IMR-90 (cell line): ENCODE measurements around the gene ZNF485. TPM values are rescaled to one million over a fixed set of nuclear protein-coding genes. Genes with fewer than 3 reads are reported as not detected.

Source experiments
- ATAC-seq: fragments of 200-7000 bp; cut with Tn5 transposase; 2 replicates; pipeline ENCODE4 v1.9.1; 2020; ENCODE audit warnings: low read depth, mild to moderate bottlenecking, moderate library complexity
- BruUV-seq: library from RNA; stranded (reverse); fragments of 400-500 nt; replicated peaks from 2 replicates; lab custom pipeline; 2021; lab: Mats Ljungman, UMichigan
- CTCF ChIA-PET: fragments of 300-600 bp; formaldehyde crosslinking; extraction: SDS; loops from one replicate; lab custom pipeline; 2021; ENCODE audit warnings: antibody characterized with exemption; lab: Yijun Ruan, JAX
- POLR2A ChIA-PET: fragments of 300-600 bp; sonication (Branson Sonifier 250); formaldehyde crosslinking; loops from one replicate; lab custom pipeline; 2022; ENCODE audit warnings: antibody characterized with exemption; ENCODE audit not compliant: unreplicated experiment; lab: Charles Lee
- DNase-seq: peaks from one replicate; pipeline ENCODE4 v3.0.0; 2013
- H2AFZ ChIP-seq: replicated peaks from 2 replicates; pipeline ENCODE3; 2013; ENCODE audit warnings: low read length, mild to moderate bottlenecking; ENCODE audit not compliant: poor library complexity
- H2AK5ac ChIP-seq: 2 replicates; pipeline ENCODE4 v1.6.1; 2013; ENCODE audit warnings: low read depth, low read length, inconsistent platforms
- H2AK9ac ChIP-seq: replicated peaks from 2 replicates; pipeline ENCODE3; 2013; ENCODE audit warnings: mild to moderate bottlenecking, low read depth, low read length, moderate library complexity; ENCODE audit not compliant: poor library complexity
- H2BK120ac ChIP-seq: 2 replicates; pipeline ENCODE4 v1.6.1; 2013; ENCODE audit warnings: low read depth, low read length, inconsistent platforms
- H2BK15ac ChIP-seq: 3 replicates; pipeline ENCODE4 v1.6.1; 2013; ENCODE audit warnings: low read depth, low read length, inconsistent platforms
- H2BK20ac ChIP-seq: 2 replicates; pipeline ENCODE4 v1.6.1; 2013; ENCODE audit warnings: low read depth, mild to moderate bottlenecking, inconsistent platforms, low read length, moderate library complexity
- H2BK5ac ChIP-seq: 2 replicates; pipeline ENCODE4 v1.6.1; 2013; ENCODE audit warnings: mild to moderate bottlenecking, low read depth, low read length, inconsistent platforms; ENCODE audit not compliant: poor library complexity, severe bottlenecking
- H3K14ac ChIP-seq: replicated peaks from 2 replicates; pipeline ENCODE4 v1.6.1; 2013; ENCODE audit warnings: low read depth, low read length, inconsistent platforms
- H3K18ac ChIP-seq: 2 replicates; pipeline ENCODE4 v1.6.1; 2013; ENCODE audit warnings: low read depth, low read length, control low read depth
- H3K23ac ChIP-seq: 2 replicates; pipeline ENCODE4 v1.6.1; 2013; ENCODE audit warnings: low read depth, low read length, inconsistent platforms
- H3K27ac ChIP-seq: 2 replicates; pipeline ENCODE4 v1.5.1; 2013; ENCODE audit warnings: mild to moderate bottlenecking, control low read depth, low read length; ENCODE audit not compliant: insufficient read depth
- H3K27me3 ChIP-seq: 2 replicates; pipeline ENCODE4 v1.6.1; 2013; ENCODE audit warnings: low read length; ENCODE audit not compliant: control insufficient read depth, insufficient read depth
- H3K36me3 ChIP-seq: 2 replicates; pipeline ENCODE4 v1.6.1; 2013; ENCODE audit warnings: low read length, mixed read lengths; ENCODE audit not compliant: control insufficient read depth, insufficient read depth
- H3K4ac ChIP-seq: 2 replicates; pipeline ENCODE4 v1.6.1; 2013; ENCODE audit warnings: low read depth, low read length, inconsistent platforms
- H3K4me1 ChIP-seq: 2 replicates; pipeline ENCODE4 v1.6.1; 2013; ENCODE audit warnings: low read length, mixed read lengths; ENCODE audit not compliant: control insufficient read depth, insufficient read depth
- H3K4me2 ChIP-seq: 2 replicates; pipeline ENCODE4 v1.6.1; 2013; ENCODE audit warnings: low read depth, mild to moderate bottlenecking, control low read depth, low read length, moderate library complexity
- H3K4me3 ChIP-seq: 2 replicates; pipeline ENCODE4 v1.5.1; 2013; ENCODE audit warnings: low read depth, mild to moderate bottlenecking, control low read depth, low read length, moderate library complexity; ENCODE audit not compliant: insufficient read depth
- H3K56ac ChIP-seq: 2 replicates; pipeline ENCODE4 v1.6.1; 2013; ENCODE audit warnings: low read length, inconsistent platforms; ENCODE audit not compliant: insufficient read depth; ENCODE audit errors: extremely low read depth
- H3K79me1 ChIP-seq, 2 experiments: 2 replicates each; pipeline ENCODE4 v1.6.1; 2013; ENCODE audit warnings: low read length in 2 of 2, inconsistent platforms in 1 of 2, low read depth in 1 of 2
- H3K9ac ChIP-seq: 2 replicates; pipeline ENCODE4 v1.6.1; 2013; ENCODE audit warnings: low read depth, low read length, control low read depth
- H3K9me1 ChIP-seq: 2 replicates; pipeline ENCODE4 v1.6.1; 2013; ENCODE audit warnings: low read length, inconsistent platforms; ENCODE audit not compliant: insufficient read depth
- H3K9me3 ChIP-seq: 2 replicates; pipeline ENCODE4 v1.6.1; 2013; ENCODE audit warnings: low read length; ENCODE audit not compliant: control insufficient read depth, insufficient read depth
- H4K20me1 ChIP-seq: 2 replicates; pipeline ENCODE4 v1.6.1; 2013; ENCODE audit warnings: low read length, inconsistent platforms; ENCODE audit not compliant: insufficient read depth
- H4K5ac ChIP-seq: 2 replicates; pipeline ENCODE4 v1.6.1; 2013; ENCODE audit warnings: mild to moderate bottlenecking, low read depth, low read length, control low read depth
- H4K8ac ChIP-seq, 2 experiments: 2 replicates each; pipeline ENCODE4 v1.6.1; 2013; ENCODE audit warnings: low read depth in 2 of 2, low read length in 2 of 2, control low read depth in 1 of 2, inconsistent platforms in 1 of 2
- H4K91ac ChIP-seq: 2 replicates; pipeline ENCODE4 v1.6.1; 2013; ENCODE audit warnings: low read depth, low read length, inconsistent platforms; ENCODE audit not compliant: insufficient read depth
- RAD21 ChIP-seq: IDR thresholded peaks from 2 replicates; pipeline ENCODE4 v1.6.1; 2012; ENCODE audit warnings: low read length, improper control_type of control experiment
- WGBS, 2 experiments: methylation state at CpG; one replicate each; pipeline versions ENCODE4 v1.1.5 to v1.1.7; 2013; ENCODE audit warnings: missing lambda C conversion rate in 2 of 2; ENCODE audit not compliant: insufficient read length in 1 of 2; ENCODE audit errors: extremely low coverage in 2 of 2; 5-methylcytosine and 5-hydroxymethylcytosine counted together
- dilution Hi-C: fragments of 300-500 bp; cut with HindIII; formaldehyde crosslinking; loops from one replicate; pipeline ENCODE4 v1.14.3; 2018; ENCODE audit warnings: low sequenced_read_pairs; ENCODE audit not compliant: unreplicated experiment
- in situ Hi-C: fragments of 300-500 bp; cut with MboI; formaldehyde crosslinking; loops from 3 replicates; pipeline ENCODE4 v1.14.3; 2019; ENCODE audit warnings: low sequenced_read_pairs, inconsistent platforms, mixed read lengths
- intact Hi-C: fragments of 100-400 bp; cut with micrococcal nuclease; formaldehyde crosslinking; loops from 2 replicates; pipeline ENCODE4 v1.10.0; 2022
- polyA plus RNA-seq, 3 experiments: library from polyadenylated mRNA; depleted of rRNA; stranded (reverse); fragments of >200 nt; gene quantifications; 2 replicates each; pipeline ENCODE4 v1.2.3, GENCODE V29; 2012; ENCODE audit warnings: low replicate concordance in 1 of 3
- total RNA-seq: library from RNA; depleted of rRNA; stranded (reverse); fragments of >200 nt; gene quantifications from 2 replicates; pipeline ENCODE4 v1.2.3, GENCODE V29; 2012

Gene ZNF485
- total and polyA plus RNA-seq, 2 of the 4 experiments (the other 2 are of a cell fraction): 1.0 to 2.2 TPM

DNA sequence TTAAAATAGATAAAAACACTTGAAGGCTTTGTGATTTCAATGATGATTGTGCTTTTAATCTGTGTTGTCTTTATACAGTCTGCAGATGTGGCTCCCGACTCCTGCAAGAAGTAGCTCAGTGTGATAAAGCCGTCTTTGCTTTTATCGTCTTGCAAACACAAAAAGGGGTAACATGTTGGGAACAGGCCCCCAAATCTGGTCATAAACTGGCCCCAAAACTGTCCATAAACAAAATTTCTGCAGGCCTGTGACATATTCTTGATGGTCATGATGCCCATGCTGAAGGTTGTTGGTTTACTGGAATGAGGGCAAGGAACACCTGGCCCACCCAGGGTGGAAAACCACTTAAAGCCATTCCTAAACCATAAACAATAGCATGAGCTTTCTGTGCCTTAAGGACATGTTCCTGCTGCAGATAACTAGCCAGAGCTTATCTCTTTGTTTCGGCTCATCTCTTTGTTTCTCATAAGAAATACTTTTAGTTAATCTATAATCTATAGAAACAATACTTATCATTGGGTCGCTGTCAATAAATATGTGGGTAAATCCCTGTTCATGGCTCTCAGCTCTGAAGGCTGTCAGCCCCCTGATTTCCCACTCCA is 14.8 kb upstream of the ZNF485 start:
- Histone ChIP-seq H3K4ac (no peak overlapping the region), H4K20me1 (no peaks in the 10 kb centered on the region), H3K4me3 (no peak overlapping the region), H2AFZ (no peak overlapping the region), H2AK9ac (no peak overlapping the region), H3K4me1 (peaks cover 3% of the 10 kb centered on the region; the same call in 1 of the 2 replicates), H3K27me3 (peaks cover 3% of the 10 kb centered on the region), H4K5ac (no peak overlapping the region), H3K9me3 (peaks cover 12% of the 10 kb centered on the region), H3K9me1 (no peaks in the 10 kb centered on the region), H3K56ac (no peak overlapping the region), H4K91ac (no peak overlapping the region), H2BK20ac (no peak overlapping the region), H3K27ac (no peak overlapping the region), H3K9ac (no peak overlapping the region), H2AK5ac (no peak overlapping the region), H3K23ac (no peak overlapping the region), H2BK120ac (no peak overlapping the region), H3K79me1 (no peaks in the 10 kb centered on the region), H3K36me3 (no peaks in the 10 kb centered on the region), H2BK15ac (no peak overlapping the region), H4K8ac (no peak overlapping the region), H3K14ac (no peak overlapping the region), H3K18ac (no peak overlapping the region), H2BK5ac (no peak overlapping the region), H3K4me2 (no peak overlapping the region)
- no TSS peak for BruUV-seq
- intact Hi-C loops: no loop called here
- dilution Hi-C loops: no loop called here
- no peak for TF ChIP-seq RAD21
- 95% methylated on average over 3 of the region's 5 CpGs; no CpG with 5 or more reads in 1 of the 2 experiments for WGBS, 2 experiments
- no peak for ATAC-seq
- POLR2A ChIA-PET: no interaction called here
- DNase-seq: no peak
- in situ Hi-C loops: no loop called here
- CTCF ChIA-PET: no interaction called here
